H1 (cell line): ENCODE results near the gene S100A11. TPM values are rescaled to one million over a fixed set of nuclear protein-coding genes. Genes with fewer than 3 reads are reported as not detected.

Source experiments
- CTCF ChIA-PET: fragments of 300-600 bp; sonication (Branson Sonifier 250); formaldehyde crosslinking; loops from one replicate; lab custom pipeline; 2021; ENCODE audit not compliant: partially characterized antibody; lab: Charles Lee
- POLR2A ChIA-PET: fragments of 300-600 bp; sonication (Branson Sonifier 250); formaldehyde crosslinking; loops from one replicate; lab custom pipeline; 2021; ENCODE audit warnings: inconsistent platforms; ENCODE audit not compliant: partially characterized antibody; lab: Charles Lee
- DNase-seq, 2 experiments: peaks; one replicate each; pipeline versions ENCODE4 v3.0.0 to v3.0.0-alpha.2; 2010 to 2022; ENCODE audit warnings: low spot score in 2 of 2, low read depth in 1 of 2, mixed read lengths in 1 of 2
- FAIRE-seq: peaks from 2 replicates; lab custom pipeline; 2011; peaks lifted over from hg19 to GRCh38; lab: Jason Lieb, UNC
- H2AFZ ChIP-seq: 2 replicates; pipeline ENCODE4 v1.8.1; 2012; ENCODE audit warnings: low read length, inconsistent platforms
- H2AK5ac ChIP-seq: 2 replicates; pipeline ENCODE4 v1.6.1; 2013; ENCODE audit warnings: low read depth, low read length
- H2BK120ac ChIP-seq: replicated peaks from 2 replicates; pipeline ENCODE3; 2013; ENCODE audit warnings: low read depth, low read length, inconsistent platforms
- H2BK12ac ChIP-seq: 2 replicates; pipeline ENCODE4 v1.6.1; 2013; ENCODE audit warnings: low read depth, low read length
- H2BK15ac ChIP-seq: 2 replicates; pipeline ENCODE4 v1.6.1; 2013; ENCODE audit warnings: low read length
- H2BK20ac ChIP-seq: 2 replicates; pipeline ENCODE4 v1.6.1; 2013; ENCODE audit warnings: low read length
- H2BK5ac ChIP-seq: 2 replicates; pipeline ENCODE4 v1.6.1; 2013; ENCODE audit warnings: low read depth, low read length
- H3K14ac ChIP-seq: 2 replicates; pipeline ENCODE4 v1.6.1; 2013; ENCODE audit warnings: inconsistent platforms; ENCODE audit not compliant: insufficient read length
- H3K18ac ChIP-seq: 2 replicates; pipeline ENCODE4 v1.6.1; 2013; ENCODE audit warnings: low read length; ENCODE audit errors: extremely low read depth
- H3K23ac ChIP-seq: 2 replicates; pipeline ENCODE4 v1.6.1; 2013; ENCODE audit warnings: inconsistent platforms; ENCODE audit not compliant: insufficient read length
- H3K23me2 ChIP-seq: 2 replicates; pipeline ENCODE4 v1.6.1; 2013; ENCODE audit warnings: low read depth, low read length
- H3K27ac ChIP-seq: 2 replicates; pipeline ENCODE4 v1.6.1; 2011; ENCODE audit warnings: low read depth, low read length, inconsistent platforms
- H3K27me3 ChIP-seq, 4 experiments: replicated peaks in 1 of 4; 1 replicate in 1 of 4; 2 replicates in 3 of 4; pipeline versions ENCODE4 v1.6.1 to v1.8.1; 2011 to 2013; ENCODE audit warnings: low read length in 3 of 4, mild to moderate bottlenecking in 3 of 4, inconsistent platforms in 2 of 4, mixed read lengths in 2 of 4, moderate library complexity in 1 of 4; ENCODE audit not compliant: control insufficient read depth in 3 of 4, insufficient read depth in 3 of 4; ENCODE audit errors: extremely low read depth in 1 of 4
- H3K36me3 ChIP-seq, 4 experiments: 2 replicates each; pipeline versions ENCODE4 v1.6.1 to v1.8.1; 2011 to 2013; ENCODE audit warnings: mild to moderate bottlenecking in 4 of 4, low read length in 3 of 4, moderate library complexity in 2 of 4, control low read depth in 1 of 4, inconsistent platforms in 1 of 4; ENCODE audit not compliant: insufficient read depth in 4 of 4, control insufficient read depth in 2 of 4
- H3K4ac ChIP-seq: replicated peaks from 2 replicates; pipeline ENCODE3; 2013; ENCODE audit warnings: low read length, low read depth, mixed read lengths, inconsistent platforms; ENCODE audit not compliant: insufficient read length
- H3K4me1 ChIP-seq, 4 experiments: replicated peaks in 1 of 4; 1 replicate in 1 of 4; 2 replicates in 3 of 4; pipeline versions ENCODE4 v1.6.1 to v1.8.1; 2011 to 2013; ENCODE audit warnings: low read length in 3 of 4, inconsistent platforms in 2 of 4, mixed read lengths in 1 of 4; ENCODE audit not compliant: insufficient read depth in 4 of 4, control insufficient read depth in 3 of 4
- H3K4me2 ChIP-seq, 2 experiments: 2 replicates each; pipeline versions ENCODE4 v1.6.1 to v1.8.1; 2011 to 2013; ENCODE audit warnings: low read depth in 2 of 2, low read length in 2 of 2, control low read depth in 1 of 2, inconsistent platforms in 1 of 2, mild to moderate bottlenecking in 1 of 2; ENCODE audit not compliant: insufficient read depth in 1 of 2
- H3K4me3 ChIP-seq, 4 experiments: fragments of 200-600, 300-600 bp in 1 of 4; sonication (generic), shearing (Covaris generic), sonication (Bioruptor Twin) in 1 of 4; 2 replicates each; pipeline versions ENCODE4 v1.5.1 to v1.8.1; 2011 to 2016; ENCODE audit warnings: low read length in 4 of 4, low read depth in 3 of 4, control low read depth in 2 of 4, inconsistent platforms in 2 of 4, mild to moderate bottlenecking in 2 of 4, mixed read lengths in 1 of 4, moderate library complexity in 1 of 4; ENCODE audit not compliant: insufficient read depth in 2 of 4; ENCODE audit errors: extremely low read depth in 1 of 4
- H3K56ac ChIP-seq: replicated peaks from 2 replicates; pipeline ENCODE3; 2013; ENCODE audit warnings: low read depth, mild to moderate bottlenecking, mixed read lengths, low read length, inconsistent platforms; ENCODE audit not compliant: insufficient read length
- H3K79me1 ChIP-seq: 2 replicates; pipeline ENCODE4 v1.6.1; 2013; ENCODE audit warnings: low read depth, low read length, control low read depth
- H3K79me2 ChIP-seq, 2 experiments: 2 replicates each; pipeline versions ENCODE4 v1.6.1 to v1.8.1; 2012 to 2013; ENCODE audit warnings: low read length in 2 of 2, mild to moderate bottlenecking in 2 of 2, inconsistent platforms in 1 of 2; ENCODE audit not compliant: insufficient read depth in 2 of 2, control insufficient read depth in 1 of 2
- H3K9ac ChIP-seq, 4 experiments: replicated peaks in 1 of 4; 1 replicate in 1 of 4; 2 replicates in 3 of 4; pipeline versions ENCODE4 v1.6.1 to v1.8.1; 2011 to 2013; ENCODE audit warnings: low read depth in 3 of 4, low read length in 3 of 4, control low read depth in 2 of 4, mild to moderate bottlenecking in 2 of 4, moderate library complexity in 2 of 4, inconsistent platforms in 1 of 4; ENCODE audit errors: extremely low read depth in 1 of 4
- H3K9me3 ChIP-seq, 2 experiments: 2 replicates each; pipeline versions ENCODE4 v1.6.1 to v1.8.1; 2012 to 2013; ENCODE audit warnings: mild to moderate bottlenecking in 2 of 2, moderate library complexity in 2 of 2, control low read depth in 1 of 2, inconsistent platforms in 1 of 2, low read depth in 1 of 2, low read length in 1 of 2, mixed read lengths in 1 of 2; ENCODE audit not compliant: insufficient read depth in 2 of 2
- H4K20me1 ChIP-seq, 2 experiments: replicated peaks in 1 of 2; 2 replicates each; pipeline versions ENCODE3 to v1.8.1; 2011 to 2013; ENCODE audit warnings: inconsistent platforms in 2 of 2, low read length in 2 of 2, mild to moderate bottlenecking in 1 of 2; ENCODE audit not compliant: insufficient read depth in 2 of 2, control insufficient read depth in 1 of 2
- H4K5ac ChIP-seq: 2 replicates; pipeline ENCODE4 v1.6.1; 2013; ENCODE audit warnings: low read length, low read depth, mixed read lengths, inconsistent platforms; ENCODE audit not compliant: insufficient read length
- H4K8ac ChIP-seq: 2 replicates; pipeline ENCODE4 v1.8.0; 2013; ENCODE audit warnings: mild to moderate bottlenecking, moderate library complexity, low read length, inconsistent platforms; ENCODE audit not compliant: insufficient read depth; ENCODE audit errors: extremely low read depth
- H4K91ac ChIP-seq: replicated peaks from 2 replicates; pipeline ENCODE3; 2013; ENCODE audit warnings: low read length, mixed read lengths, inconsistent platforms; ENCODE audit not compliant: insufficient read length
- FOSL1 ChIP-seq: IDR thresholded peaks from 2 replicates; pipeline ENCODE4 v1.6.1; 2011; ENCODE audit warnings: mild to moderate bottlenecking, low read depth, low read length, moderate library complexity; ENCODE audit not compliant: insufficient read depth
- POLR2AphosphoS5 ChIP-seq: IDR thresholded peaks from 2 replicates; pipeline ENCODE4 v1.6.1; 2011; ENCODE audit warnings: low read depth, low read length
- WGBS, 2 experiments: shearing (Covaris generic) in 1 of 2; methylation state at CpG; one replicate each; pipeline versions ENCODE4 v1.1.6 to v1.1.7; 2013 to 2015; ENCODE audit warnings: low lambda C conversion rate in 2 of 2, mixed read lengths in 2 of 2, inconsistent platforms in 1 of 2, low coverage in 1 of 2, missing lambda C conversion rate in 1 of 2; ENCODE audit not compliant: insufficient replicate concordance in 2 of 2, insufficient coverage in 1 of 2, insufficient read length in 1 of 2; ENCODE audit errors: extremely low coverage in 1 of 2, missing lambda C conversion rate in 1 of 2; 5-methylcytosine and 5-hydroxymethylcytosine counted together
- polyA plus RNA-seq, 7 experiments: library from polyadenylated mRNA; depleted of rRNA in 3 of 7; stranded (reverse) in 5 of 7; unstranded in 2 of 7; fragments of >200 nt in 5 of 7; fragments of 200-250 nt in 2 of 7; gene quantifications; 1 replicate in 5 of 7; 2 replicates in 1 of 7; 4 replicates in 1 of 7; pipeline versions ENCODE4 v1.2.1 to v1.2.3, GENCODE V29; 2011 to 2013; ENCODE audit warnings: missing spikeins in 2 of 7, mixed read lengths in 2 of 7
- total RNA-seq: library from RNA; stranded (reverse); fragmentation: NEBNext Ultra II Directional; extraction: Animal tissue kit (Norgen Biotek cat#: 25700); gene quantifications from 2 replicates; pipeline ENCODE4 v1.2.1, GENCODE V29; 2021

Gene S100A11
- total and polyA plus RNA-seq, 2 of the 8 experiments (the other 6 are each of a cell fraction or from before 2014, with no cell fraction given): 120 to 343 TPM

GRCh38 chr1:151995774-151996173, 41.0 kb downstream of the S100A11 start:
- POLR2A ChIA-PET: interaction anchor here (1.0 kb wide), 1 partner anchor 89 kb away, joined by 3 read pairs; no protein-coding TSS in a partner anchor
- H3K23me2 ChIP-seq: peaks cover 14% of the 10 kb centered on the region
- H3K14ac ChIP-seq: no peak overlapping the region
- no peaks in the 10 kb centered on the region for H3K36me3 ChIP-seq
- no peak overlapping the region for H4K5ac ChIP-seq
- peaks cover 2 to 14% of the 10 kb centered on the region in 2 experiments; a peak in 3 of 4 replicates for H3K79me2 ChIP-seq
- H3K18ac ChIP-seq: no peak overlapping the region
- no peak overlapping the region for H3K56ac ChIP-seq
- H3K23ac ChIP-seq: no peak overlapping the region
- FAIRE-seq (no peak), DNase-seq (no peak)
- no peaks in the 10 kb centered on the region for H3K79me1 ChIP-seq
- no peak overlapping the region for H2AK5ac ChIP-seq
- no peak overlapping the region for H2BK120ac ChIP-seq
- no peak overlapping the region for H2BK12ac ChIP-seq
- H4K20me1 ChIP-seq: no peaks in the 10 kb centered on the region
- 95% methylated on average over 2 of the region's 2 CpGs; no CpG with 5 or more reads in 1 of the 2 experiments for WGBS, 2 experiments
- no peak overlapping the region for H2AFZ ChIP-seq
- no peak overlapping the region for H3K4me2 ChIP-seq
- H2BK5ac ChIP-seq: no peak overlapping the region
- peaks cover 3 to 25% (median 10%) of the 10 kb centered on the region in 4 experiments; a peak in 6 of 7 replicates for H3K4me1 ChIP-seq
- no peak overlapping the region for H4K91ac ChIP-seq
- H2BK20ac ChIP-seq: no peak overlapping the region
- TF ChIP-seq FOSL1: no peak
- TF ChIP-seq POLR2AphosphoS5: no peak
- H3K4me3 ChIP-seq: no peak overlapping the region
- H4K8ac ChIP-seq: no peak overlapping the region
- H3K4ac ChIP-seq: no peak overlapping the region
- no peak overlapping the region for H3K27ac ChIP-seq
- CTCF ChIA-PET: interaction anchor here (0.6 to 31.0 kb wide), 14 partner anchors 13 to 207 kb away, joined by 3 to 553 read pairs (median 4); no protein-coding TSS in a partner anchor
- no peak overlapping the region for H3K9ac ChIP-seq
- H2BK15ac ChIP-seq: no peak overlapping the region
- H3K9me3 ChIP-seq: no peaks in the 10 kb centered on the region
- peaks cover 0 to 13% (median 6%) of the 10 kb centered on the region in 4 experiments; a peak in 4 of 7 replicates for H3K27me3 ChIP-seq
